GM11168 (cell line): ENCODE results near the gene HMGCS2.
"Not testable (repeated sequence)": the region's sequence is repeated elsewhere in the genome, so short reads cannot be mapped to it uniquely, and the experiment has no call there.

Source experiments
- in situ Hi-C: fragments of 300-500 bp; cut with MboI; formaldehyde crosslinking; loops from one replicate; pipeline ENCODE4 v1.12.0; 2022; ENCODE audit warnings: low sequenced_read_pairs; ENCODE audit not compliant: unreplicated experiment

The HMGCS2 gene

DNA sequence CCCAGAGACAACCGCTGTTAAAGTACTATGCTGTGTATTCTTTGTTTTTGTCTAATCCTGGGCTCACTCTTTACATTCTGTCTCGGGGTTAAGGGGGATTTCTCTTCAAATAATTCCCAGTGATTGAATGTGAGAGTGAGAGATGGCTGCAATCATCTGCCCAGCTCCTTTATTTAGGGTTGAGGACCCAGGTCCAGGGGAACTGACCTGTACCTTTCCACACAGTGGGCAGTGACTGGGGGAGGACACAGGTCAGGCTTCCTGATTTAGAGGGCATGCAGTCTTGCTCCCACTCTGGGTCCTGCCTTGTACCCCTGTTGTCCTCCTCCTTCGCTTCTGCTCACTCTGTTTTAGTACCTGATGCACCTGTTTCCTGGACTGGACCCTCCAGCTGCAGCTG lies 35.0 kb downstream of the HMGCS2 start:
- in situ Hi-C loops: no loop called here

DNA sequence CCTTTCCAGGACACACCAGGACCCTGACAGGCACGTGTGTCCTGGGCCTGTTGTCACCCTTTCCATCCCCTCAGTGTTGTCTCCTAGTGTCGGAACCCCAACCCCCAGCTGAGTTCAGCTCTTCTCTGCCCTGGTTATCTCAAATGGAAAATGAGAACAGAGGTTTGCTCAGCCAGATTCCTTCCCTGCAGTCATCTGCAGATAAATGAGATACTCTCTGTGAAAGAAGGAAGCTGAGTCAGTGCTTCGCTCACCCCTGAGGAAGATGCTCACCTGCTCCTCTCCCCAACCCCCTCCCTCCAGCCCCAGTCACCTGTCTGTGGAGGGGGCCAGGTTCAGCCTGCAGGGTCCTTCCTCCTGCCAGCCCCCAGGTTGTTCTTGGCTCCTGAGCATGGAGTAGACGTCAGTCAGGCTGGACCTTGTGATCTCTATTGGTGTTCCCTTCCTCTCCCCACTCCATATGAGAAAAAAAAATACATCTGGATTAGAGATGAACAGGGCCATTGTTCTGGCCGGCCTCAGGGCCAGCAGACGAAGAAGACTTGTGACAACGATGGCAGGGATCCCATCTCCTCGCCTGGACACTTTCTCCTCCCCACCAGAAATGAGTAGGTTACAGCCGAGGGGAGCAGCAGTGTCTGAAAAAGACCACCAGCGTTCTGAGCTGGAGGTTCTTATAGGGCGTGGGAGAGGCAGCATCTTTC lies 36.1 kb downstream of the HMGCS2 start:
- in situ Hi-C loops: no loop called here

DNA sequence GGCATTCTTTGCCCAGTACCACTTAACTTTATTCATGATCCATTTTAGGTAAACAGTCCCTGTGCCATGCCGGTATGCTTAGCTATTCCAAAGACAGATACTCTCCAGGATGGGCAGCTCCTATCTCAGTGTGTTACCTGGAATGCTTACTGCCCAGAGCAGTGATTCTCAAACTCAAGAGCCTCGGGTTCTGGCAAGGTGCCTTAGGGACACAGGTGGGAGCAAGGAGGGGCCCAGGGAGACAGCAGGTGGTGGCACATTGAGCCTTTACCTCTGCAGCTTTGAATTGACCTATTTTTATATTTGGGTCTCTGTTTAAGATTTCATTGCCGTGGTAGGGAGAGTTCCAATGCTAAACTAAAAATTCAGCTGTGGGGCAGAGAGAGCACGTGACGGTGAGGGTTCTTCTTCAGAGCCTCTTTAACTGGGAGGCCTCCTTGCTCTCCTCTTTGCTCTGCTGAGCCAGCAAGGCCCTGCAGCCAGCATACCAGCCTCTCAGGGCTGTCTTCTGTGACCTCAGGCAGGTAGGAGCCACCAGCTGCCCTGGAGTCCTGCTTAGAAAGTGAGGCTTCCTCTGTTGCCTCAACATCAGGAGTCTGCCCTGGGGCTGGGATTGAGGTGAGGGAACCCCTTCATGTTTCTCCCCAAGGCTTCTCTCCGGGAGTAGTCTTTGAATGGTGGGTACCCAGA lies 36.8 kb downstream of the HMGCS2 start:
- in situ Hi-C loops: no loop called here

DNA sequence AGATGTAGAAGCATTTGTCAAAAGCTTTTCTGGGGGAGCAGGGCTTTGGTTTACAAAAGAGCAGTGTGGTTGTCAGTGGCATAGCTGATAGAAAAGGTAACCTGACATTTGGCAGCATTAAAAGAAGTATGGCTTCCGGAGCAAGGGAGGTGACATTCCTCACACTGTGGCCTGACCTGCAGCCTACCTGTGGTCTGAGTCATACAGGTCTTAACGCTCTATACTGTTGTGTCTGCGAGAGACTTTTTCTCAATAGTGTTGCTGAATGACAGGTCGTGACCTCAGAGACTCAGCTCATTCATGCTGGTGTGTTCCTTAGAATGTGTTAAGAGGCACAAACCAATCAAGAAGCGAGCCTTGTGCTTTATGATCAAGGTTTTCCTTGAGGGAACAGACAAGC lies 37.6 kb downstream of the HMGCS2 start:
- in situ Hi-C loops: no loop called here

DNA sequence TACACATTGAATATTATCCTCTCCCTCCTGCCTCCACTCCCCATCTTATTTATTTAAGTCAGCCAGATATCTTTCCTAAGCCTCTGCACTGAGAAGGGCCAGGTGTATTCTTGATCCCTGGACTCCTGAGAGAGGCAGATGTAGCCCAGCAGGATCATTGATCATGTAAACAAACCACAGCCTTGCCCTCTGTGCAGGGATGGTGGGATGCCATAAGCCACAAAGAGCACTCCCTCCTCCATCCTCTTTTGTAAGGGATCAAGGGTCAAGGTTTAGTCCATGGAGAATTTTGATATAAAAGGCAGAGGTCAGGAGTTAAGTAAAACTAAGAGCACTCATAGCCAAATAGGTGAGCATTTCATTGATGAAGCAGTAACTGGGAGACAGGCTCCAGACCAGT lies 39.7 kb downstream of the HMGCS2 start:
- in situ Hi-C loops: no loop called here

DNA sequence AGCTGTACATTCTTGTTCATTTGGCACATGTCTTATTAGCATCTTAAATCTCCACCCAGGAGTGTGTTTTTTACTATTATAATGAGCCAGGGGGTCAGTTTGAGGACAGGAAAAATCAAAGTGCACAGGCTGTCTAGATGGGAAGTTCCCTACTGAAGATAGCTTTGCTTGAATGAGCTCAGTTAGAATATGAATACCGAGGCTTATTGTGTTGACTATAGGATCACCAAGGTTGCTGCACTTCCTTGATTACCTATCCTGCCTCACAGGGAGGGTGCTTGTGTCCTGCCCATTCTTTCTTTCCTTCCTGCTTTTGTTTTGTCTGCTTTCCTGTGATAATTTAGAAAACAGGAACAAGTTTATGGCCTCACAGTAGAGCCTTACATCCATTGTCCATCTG lies 40.7 kb downstream of the HMGCS2 start:
- in situ Hi-C loops: no loop called here

DNA sequence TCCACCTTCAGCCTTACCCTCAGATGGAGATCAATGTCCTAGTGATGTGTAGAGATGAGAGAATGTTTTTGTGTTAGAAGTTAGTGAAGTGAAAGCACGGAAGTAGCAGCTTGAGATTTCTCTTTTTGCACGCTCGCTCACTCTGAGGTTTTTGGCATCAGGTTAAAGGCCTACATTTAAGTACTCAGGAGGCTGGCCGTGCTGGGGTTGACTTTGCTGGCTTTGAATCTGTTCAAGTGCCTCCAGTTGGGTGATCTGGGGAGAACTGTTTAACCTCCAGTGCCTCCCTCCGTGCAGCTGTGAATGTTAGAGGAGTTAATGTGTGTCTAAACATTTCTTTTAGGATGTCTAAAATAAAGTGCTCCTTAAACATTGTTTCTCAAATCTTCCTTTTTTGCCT lies 43.1 kb downstream of the HMGCS2 start:
- in situ Hi-C loops: no loop called here

DNA sequence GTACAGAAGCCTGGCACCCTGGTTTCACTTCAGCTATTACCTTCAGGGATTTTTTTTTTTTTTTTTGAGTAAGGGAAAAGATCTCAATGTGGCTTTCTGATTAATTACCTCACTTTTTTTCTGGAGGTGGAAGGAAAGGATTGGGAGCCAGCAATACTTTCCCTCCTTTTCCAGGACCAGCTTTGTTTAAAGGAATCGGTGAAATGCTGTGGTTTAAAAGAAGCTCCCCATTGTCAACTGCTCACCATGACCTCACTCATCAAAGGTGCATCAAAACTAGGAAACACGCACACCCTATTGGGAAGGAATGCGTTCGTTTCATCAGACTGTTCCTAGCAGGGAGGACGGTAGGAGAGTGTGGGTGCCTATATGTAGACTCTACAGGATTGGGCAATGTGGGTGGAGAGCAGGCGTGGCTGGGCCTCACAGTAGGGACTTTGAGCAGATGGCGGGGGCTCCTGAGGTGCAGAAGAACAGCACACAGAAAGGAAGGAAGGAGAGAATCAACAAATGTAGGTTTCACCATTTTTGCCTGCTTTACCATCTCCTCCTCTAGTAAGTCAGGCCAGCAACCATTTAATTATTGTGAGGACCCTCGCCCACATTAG lies 44.0 kb downstream of the HMGCS2 start:
- in situ Hi-C loops: no loop called here

DNA sequence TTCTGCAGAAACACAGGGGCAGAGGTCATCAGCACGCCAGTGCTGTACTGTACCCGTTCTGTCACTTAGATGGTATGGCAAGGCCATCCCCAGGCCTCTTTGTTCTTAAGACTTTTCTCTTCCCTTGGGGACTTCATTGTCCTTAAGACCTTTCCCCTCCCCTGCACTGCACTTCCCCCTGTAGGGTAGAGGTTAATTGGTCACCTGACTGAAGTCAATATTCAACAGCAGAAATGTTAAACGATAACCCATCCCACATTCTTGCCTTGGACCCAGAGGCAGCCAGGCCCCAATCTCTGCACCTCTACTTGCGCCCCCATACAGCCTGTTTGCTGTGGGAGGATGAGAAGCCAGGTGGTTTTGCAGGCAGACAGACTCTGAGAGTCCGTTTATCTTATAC lies 46.8 kb downstream of the HMGCS2 start:
- in situ Hi-C loops: no loop called here

DNA sequence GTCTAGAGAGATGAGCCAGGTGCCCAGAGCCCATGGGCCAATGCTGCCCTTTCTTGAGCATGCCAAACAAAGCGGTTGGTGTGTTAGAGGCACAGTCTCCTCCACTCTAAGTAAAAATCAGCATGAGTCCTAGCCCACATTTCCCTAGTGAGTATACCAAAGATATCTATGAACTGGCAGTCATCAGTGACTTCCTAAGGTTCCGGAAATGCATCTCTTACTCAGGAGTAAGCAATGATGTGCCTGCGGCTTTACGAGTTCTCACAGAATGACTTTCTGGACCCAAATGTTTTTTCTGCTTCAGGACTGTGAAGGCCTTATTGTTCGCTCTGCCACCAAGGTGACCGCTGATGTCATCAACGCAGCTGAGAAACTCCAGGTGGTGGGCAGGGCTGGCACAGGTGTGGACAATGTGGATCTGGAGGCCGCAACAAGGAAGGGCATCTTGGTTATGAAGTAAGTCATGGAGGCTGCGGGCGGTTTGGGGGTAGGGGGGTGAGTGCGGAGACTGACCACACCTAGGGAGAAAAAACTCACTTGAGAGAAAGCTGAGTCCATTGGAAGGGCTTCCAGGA lies 47.8 kb downstream of the HMGCS2 start:
- in situ Hi-C loops: no loop called here

DNA sequence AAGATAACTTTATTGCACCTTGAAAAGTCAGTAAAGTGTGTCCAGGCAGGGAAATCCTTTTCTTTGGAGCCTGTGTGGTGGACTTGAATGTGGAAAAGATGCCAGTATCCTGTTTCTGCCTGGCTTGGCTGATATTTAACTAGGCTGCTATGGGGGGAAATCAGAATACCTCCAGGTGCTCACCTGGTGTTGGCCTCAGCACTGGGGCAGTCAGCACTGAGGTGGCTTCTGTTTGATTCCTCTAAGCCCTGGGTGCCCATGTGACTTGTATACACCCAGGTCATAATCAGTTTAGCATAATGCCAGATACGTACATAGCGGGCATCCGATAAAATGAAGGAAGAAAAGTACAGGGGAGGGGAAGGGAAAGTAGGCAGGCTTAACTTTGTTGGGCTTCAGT lies 49.7 kb downstream of the HMGCS2 start:
- in situ Hi-C loops: no loop called here

DNA sequence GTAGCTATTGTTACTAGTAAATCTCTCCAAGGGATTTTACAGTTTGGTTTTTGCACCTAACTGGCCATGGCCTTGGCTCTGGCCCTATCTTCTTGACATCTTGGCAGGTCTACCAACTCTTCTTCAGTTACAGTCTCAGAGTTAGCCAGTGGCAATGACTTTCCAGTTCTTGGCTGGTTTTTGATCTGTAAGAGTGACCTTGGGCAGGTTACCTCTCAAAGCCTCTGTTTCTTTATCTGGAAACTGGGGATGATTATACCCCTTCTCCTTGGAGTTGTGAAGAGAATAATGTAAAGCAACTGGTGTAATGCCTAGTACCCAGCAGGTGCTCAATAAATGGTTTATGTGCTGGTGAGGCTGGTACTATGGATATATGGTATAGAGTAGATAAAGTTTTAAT lies 50.3 kb downstream of the HMGCS2 start:
- in situ Hi-C loops: no loop called here

DNA sequence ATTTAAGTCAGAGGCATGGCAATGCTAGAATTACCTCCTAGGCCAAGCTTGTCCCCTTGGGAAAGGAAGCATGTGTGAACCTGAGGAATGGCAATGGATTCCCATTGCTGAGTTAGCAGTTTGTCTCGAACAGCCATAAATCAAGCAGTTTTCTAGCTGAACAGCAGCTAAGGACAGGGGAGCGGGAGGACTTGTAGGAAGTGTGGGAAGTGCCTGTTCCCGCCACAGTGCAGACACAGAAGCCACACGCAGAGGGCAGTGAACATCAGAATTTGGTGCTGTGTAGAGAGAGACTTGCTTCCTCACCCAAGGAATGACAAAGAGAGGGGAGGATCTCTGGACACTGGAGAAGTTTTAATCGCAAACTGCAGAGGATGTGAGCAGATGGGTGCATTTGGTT lies 53.2 kb downstream of the HMGCS2 start:
- in situ Hi-C loops: no loop called here

DNA sequence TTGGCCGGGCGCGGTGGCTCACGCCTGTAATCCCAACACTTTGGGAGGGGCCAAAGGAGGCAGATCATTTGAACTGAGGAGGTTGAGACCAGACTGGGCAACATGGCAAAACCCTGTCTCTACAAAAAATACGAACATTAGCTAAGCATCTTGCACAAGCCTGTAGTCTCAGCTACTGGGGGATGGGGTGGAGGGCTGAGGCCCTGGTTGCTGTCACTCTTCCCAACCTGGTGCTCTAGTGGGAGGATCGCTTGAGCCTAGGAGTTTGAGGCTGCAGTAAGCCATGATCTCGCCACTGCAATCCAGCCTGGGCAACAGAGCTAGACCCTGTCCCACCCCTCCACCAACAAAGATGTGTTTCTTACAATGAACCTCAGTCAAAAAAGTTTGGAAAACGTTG lies 54.1 kb downstream of the HMGCS2 start:
- in situ Hi-C loops: no loop called here

DNA sequence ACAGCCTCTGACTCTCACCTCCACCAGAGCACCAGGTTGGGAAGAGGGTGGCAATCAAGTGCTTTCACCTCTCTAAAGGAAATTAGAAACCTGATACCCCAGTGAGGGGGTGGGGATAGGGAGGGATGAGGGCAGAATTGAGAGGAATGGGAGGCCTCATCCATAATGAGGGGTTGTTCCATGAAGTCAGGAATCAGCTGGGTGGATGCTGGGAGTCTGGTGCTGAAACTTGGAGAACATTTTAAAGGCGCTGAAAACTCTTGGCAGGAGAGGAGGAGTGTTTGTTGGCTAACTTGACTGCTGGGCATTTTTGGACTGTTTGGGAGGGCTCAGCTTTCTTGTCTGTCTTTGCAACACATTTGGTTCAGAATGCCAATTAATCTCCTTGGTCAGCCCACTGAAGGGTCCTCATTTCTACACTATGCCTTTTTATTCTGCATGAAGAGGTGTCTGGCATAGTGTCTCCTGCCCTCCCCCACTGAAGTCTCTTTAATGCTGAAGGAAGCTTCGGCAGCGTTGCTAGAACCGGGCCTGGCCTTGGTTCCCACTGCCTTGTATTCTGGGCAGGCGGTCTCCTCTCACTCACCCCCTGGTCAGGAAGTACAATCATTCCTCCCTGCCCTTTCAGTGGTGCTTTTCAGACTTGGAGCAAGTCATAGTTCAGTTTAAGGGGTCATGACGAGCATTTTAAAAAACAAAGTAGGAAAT lies 54.8 kb downstream of the HMGCS2 start:
- in situ Hi-C loops: no loop called here

DNA sequence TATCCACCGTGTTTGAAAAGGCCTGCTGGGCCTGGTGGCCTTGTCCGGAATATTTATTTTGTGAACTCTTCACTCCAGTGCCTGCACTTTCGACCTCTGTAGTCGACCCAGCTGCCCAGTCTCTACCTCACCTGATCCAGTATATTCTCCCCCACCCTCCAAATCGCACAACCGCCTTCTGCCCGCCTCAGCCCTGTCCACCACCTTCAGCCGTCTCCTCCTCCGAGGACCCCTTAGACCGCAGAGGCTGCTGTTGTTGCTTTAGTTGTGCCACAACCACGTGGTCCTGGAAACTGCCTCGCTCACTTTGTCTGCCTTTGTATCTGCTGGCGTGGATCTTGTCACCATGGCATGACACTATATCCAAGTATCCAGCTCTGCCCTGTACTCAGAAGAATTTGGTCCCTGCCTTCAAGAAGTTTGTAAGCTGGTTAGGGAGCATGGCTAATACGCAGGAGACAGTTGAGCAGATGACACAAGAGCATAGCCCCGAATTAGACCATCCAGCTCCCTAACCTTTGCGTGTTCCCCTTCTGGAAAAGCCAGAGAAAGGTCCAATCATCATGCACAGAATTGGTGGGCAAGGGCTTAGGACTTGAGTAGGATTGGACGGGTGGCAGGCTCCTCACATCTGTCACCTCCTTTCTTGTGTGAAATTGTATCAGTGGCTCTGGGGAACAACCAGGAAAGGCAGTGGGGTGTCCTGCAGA lies 55.5 kb downstream of the HMGCS2 start:
- in situ Hi-C loops: no loop called here

DNA sequence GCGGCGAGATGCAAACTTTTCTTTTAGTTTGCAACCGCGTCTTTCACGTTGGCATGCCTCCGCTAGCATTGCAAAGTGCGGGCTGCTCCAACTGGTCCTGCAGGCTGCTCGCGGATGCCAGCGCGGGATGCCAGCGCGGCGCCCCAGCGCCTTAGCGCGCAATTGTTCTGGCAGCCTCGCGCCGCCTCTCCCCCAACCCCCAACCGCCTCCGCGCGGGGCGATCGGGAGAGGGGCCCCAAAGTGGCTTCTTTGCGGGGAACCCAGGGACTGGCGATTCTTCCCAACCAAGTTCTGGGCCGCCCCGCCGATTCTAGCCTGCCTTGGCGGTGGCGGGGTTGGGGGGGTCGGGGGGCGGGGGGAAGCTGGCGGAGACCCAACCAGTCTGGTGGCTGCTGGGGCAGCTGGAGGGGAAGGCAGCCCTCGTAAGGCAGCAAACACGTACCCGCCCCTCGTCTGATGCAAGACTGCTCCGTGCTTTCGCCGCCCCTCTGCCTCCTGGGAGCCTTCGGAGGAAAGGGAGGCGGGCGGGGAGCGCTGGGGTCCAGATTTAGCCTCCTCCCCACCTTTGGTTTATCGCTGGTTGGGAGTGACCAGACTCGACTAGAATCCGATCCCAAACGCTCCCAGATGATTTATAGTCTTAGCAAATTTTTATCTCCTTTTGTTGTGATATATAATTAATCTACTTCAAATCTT lies 56.2 kb downstream of the HMGCS2 start:
- in situ Hi-C loops: no loop called here

DNA sequence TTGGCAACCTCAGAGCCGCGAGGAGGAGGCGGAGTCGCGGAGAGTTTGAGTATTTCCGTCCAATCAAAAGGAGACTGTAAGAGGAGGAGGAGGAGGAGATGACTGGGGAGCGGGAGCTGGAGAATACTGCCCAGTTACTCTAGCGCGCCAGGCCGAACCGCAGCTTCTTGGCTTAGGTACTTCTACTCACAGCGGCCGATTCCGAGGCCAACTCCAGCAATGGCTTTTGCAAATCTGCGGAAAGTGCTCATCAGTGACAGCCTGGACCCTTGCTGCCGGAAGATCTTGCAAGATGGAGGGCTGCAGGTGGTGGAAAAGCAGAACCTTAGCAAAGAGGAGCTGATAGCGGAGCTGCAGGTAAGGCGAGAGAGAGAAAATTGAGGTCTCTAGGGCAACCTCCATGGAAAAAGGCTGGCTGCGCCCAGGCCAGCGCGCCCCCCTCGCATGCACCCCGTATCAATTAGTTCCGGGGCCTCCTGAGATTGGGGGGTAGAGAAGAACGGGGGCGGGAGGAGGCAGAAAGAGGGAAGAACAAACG lies 56.8 kb downstream of the HMGCS2 start, which contains the start of gene PHGDH:
Gene PHGDH, plus strand, starts transcription at position 131 of the 538 bp plus-strand sequence. Its CDS starts 89 bp downstream, at position 220.
- in situ Hi-C loops: no loop called here

DNA sequence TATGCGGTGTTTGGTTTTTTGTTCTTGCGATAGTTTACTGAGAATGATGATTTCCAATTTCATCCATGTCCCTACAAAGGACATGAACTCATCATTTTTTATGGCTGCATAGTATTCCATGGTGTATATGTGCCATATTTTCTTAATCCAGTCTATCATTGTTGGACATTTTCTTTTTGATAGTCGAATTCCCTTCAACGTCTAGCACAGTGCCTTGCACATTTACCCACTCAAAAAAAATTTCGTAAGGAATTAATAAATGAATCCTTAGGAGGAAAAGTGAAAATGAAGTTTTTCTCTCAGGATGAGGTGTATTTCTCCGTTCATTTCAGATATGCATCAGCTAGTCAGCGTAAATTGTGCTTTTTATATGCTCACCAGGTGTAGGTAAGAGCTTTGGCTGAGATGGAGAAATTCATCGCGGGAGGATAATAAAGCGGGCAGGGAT lies 57.3 kb downstream of the HMGCS2 start:
- in situ Hi-C loops: not testable (repeated sequence)
